GM18951 (cell line): ENCODE results near the gene NUDCD2.

Experiments
- POLR2A ChIP-seq: IDR thresholded peaks from 4 replicates; pipeline ENCODE4 v1.6.1; 2011; ENCODE audit warnings: mild to moderate bottlenecking; ENCODE audit not compliant: insufficient read length, insufficient read depth; ENCODE audit errors: extremely low read depth
- in situ Hi-C: fragments of 300-500 bp; cut with MboI; formaldehyde crosslinking; loops from one replicate; pipeline ENCODE4 v1.12.0; 2022; ENCODE audit warnings: low sequenced_read_pairs, mixed read lengths, inconsistent platforms; ENCODE audit not compliant: unreplicated experiment

The NUDCD2 gene

DNA sequence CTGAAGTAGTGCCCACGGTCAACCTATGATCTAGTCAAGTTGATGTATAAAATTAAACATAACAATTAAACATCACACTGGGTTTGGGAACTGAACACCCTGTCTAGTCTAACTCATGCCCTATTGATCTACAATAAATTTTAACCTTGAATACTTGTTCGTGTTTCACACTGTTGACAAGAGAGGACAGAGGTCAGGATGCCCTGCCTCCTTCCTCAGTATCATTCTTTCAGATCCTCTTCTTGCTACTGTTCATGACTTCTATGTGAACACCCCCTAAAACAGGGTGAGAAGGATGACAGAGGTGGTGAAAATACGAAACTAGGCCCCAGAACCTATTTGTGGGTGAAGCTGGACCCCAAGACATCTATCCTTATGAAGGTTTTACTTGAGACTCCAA lies 37.4 kb upstream of the NUDCD2 start:
- in situ Hi-C loops: no loop called here
- TF ChIP-seq POLR2A: no peak

GRCh38 chr5:163496286-163496685 lies 36.4 kb upstream of the NUDCD2 start:
- in situ Hi-C loops: no loop called here
- TF ChIP-seq POLR2A: no peak

GRCh38 chr5:163489745-163490075 lies 29.8 kb upstream of the NUDCD2 start:
- in situ Hi-C loops: no loop called here
- no peak for TF ChIP-seq POLR2A

DNA sequence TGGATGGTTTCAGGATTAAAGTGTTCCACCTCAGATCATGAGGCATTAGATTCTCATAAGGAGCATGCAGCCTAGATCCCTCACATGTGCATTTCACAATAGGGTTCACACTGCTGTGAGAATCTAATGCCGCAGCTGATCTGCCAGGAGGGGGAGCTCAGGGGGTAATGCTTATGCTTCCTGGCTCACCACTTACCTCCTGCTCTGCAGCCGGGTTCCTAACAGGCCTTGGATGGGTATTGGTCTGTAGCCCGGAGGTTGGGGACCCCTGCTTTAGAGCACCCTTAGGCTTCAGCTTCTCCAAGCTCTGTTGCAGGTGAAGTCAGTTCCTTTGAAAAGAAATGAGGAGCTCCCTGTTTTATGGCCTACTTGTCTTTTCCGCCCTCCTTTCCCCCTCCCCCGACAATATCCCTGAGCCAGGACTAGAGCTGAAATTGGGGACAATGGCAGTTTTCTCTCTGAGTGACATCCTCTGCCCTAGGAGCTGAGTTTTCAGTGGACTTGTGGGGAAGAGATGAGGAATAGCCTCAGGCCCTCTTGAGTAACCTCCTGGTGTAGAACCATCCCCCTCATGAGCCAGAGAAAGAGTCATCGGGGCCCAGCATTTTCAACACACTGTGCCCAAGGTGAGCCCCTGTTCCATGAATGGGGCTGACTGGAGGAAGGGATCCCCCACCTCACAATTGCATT lies 29.3 kb upstream of the NUDCD2 start:
- no peak for TF ChIP-seq POLR2A
- in situ Hi-C loops: no loop called here

DNA sequence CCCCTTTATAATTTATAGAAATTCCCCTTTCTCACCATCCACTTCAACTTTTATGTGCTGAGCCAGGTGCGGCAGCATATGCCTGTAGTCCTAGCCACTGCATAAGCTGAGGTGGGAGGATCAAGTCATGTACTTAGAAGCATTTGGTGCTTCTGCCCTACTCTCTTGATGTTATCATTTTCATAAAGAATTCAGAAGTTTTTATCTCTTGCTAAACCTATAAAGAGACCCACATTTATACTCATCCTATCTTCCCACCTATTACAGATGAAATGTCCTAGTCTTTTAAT lies 19.0 kb upstream of the NUDCD2 start:
- no peak for TF ChIP-seq POLR2A
- in situ Hi-C loops: no loop called here

DNA sequence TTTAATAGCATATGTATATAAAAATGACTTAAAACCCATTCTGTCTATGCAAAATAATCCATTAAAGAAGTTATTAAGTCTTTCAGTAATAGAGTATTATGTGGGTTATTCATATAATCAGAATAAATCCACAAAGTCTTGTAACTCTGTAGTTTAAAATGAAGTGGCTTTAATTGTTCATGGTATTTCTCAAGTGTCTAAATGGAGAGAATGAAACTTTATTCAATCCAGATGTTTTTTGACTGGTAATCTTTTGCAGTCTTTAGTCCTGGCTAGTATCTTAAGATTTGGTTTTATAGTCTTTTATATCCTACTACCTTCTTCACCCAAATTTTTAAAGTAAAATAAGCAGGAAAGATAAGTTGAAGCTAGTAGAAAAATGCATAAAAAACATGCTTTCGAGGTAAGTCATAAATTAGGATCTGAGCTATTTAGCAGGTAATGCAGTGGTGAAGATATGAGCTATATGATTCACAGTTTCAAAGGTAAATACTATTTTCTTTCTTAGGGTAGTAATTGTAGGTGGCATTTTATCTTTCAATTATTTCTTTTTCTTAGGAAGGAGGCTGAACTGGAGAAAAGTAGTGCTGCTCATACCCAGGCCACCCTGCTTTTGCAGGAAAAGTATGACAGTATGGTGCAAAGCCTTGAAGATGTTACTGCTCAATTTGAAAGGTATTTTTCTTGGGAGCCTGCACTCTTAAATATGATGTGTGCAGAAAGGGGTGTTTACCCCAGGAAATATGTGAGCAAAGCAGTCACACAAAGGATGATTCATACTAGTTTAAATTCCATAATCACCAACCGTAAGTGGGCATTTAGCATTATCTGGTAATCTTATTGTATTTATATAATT lies 18.5 kb upstream of the NUDCD2 start:
- no peak for TF ChIP-seq POLR2A
- in situ Hi-C loops: no loop called here

GRCh38 chr5:163475411-163475810 lies 15.5 kb upstream of the NUDCD2 start:
- in situ Hi-C loops: no loop called here
- TF ChIP-seq POLR2A: no peak

- TF ChIP-seq POLR2A: no peak
- in situ Hi-C loops: no loop called here
Measured at GRCh38 chr5:163473635-163474243, 13.8 kb upstream of the NUDCD2 start.

- in situ Hi-C loops: no loop called here
- TF ChIP-seq POLR2A: no peak
Measured at GRCh38 chr5:163467682-163468081, 7.8 kb upstream of the NUDCD2 start.

- no peak for TF ChIP-seq POLR2A
Measured at GRCh38 chr5:163463063-163463435, 3.1 kb upstream of the NUDCD2 start.

GRCh38 chr5:163460562-163461171 lies 765 bp upstream of the NUDCD2 start, which contains the start of gene HMMR:
Gene HMMR, plus strand, starts transcription at chr5:163460632. Its CDS starts 61 bp downstream, at chr5:163460693.
- TF ChIP-seq POLR2A: peak; percentile 56
- in situ Hi-C loops: no loop called here

More at GRCh38 chr5:163463063-163463435, 3.1 kb upstream of the NUDCD2 start:
- in situ Hi-C loops: no loop called here

DNA sequence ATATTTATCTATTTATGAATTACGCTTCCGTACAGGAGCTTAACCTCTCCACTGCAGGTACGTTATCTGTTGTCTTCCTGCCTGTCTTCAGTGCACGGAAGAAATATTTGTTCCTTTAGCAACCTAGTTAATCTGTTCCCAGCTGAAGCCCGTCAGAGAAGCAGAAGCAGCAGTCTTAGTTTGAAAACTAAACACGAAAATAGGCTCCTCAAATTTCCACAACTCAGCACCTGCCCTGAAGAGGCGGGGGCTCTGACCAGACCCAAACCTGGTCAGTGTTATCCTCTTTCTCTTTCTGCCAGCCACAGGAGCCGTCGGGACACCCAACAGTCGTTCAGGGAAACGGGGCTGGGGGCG lies 462 bp downstream of the NUDCD2 start:
- in situ Hi-C loops: no loop called here
- no peak for TF ChIP-seq POLR2A

DNA sequence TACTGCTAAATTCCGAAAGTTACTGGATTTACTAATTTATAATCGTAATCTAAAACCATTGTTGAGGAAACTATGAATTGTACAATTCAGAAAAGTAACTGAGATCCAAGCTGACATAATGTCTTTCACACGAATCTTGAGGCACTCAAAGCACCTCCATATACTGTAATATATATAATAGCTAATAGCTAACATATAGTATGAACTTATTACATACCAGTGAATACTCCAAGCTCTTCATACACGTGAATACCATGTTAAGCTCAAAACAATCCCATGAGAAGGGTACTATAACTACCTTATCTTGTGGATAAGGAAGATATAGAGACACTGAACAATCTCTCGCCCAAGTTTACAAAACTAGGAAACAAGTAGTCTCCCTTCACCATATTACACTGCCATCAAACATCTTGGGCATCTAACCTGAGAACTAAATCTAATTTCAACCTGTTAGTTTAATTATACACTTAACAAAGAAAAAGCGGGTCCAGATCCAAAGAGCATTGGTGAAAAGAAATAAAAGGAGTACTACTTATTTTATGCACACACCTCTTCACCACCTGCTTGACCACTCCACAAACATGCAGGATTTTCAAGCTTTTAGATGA lies 1.0 kb downstream of the NUDCD2 start:
- in situ Hi-C loops: no loop called here
- TF ChIP-seq POLR2A: no peak
